Neural cell (in vitro differentiated cells): ENCODE results near the gene CLSTN3.

Source experiments
- EP300 ChIP-seq: fragments of 450-650 bp; conservative IDR thresholded peaks from 2 replicates; pipeline ENCODE4 v1.6.1; 2014; ENCODE audit warnings: antibody characterized with exemption, mild to moderate bottlenecking, moderate library complexity; ENCODE audit not compliant: poor library complexity, severe bottlenecking
- MXI1 ChIP-seq: fragments of 450-650 bp; conservative IDR thresholded peaks from 2 replicates; pipeline ENCODE4 v1.6.1; 2014; ENCODE audit warnings: antibody characterized with exemption, mild to moderate bottlenecking; ENCODE audit not compliant: poor library complexity, severe bottlenecking
- POLR2AphosphoS5 ChIP-seq: IDR thresholded peaks from 2 replicates; pipeline ENCODE4 v1.6.1; 2012
- RAD21 ChIP-seq: fragments of 450-650 bp; conservative IDR thresholded peaks from 2 replicates; pipeline ENCODE4 v1.6.1; 2014; ENCODE audit warnings: antibody characterized with exemption, mild to moderate bottlenecking, moderate library complexity
- TAF1 ChIP-seq: IDR thresholded peaks from 2 replicates; pipeline ENCODE4 v1.6.1; 2012; ENCODE audit warnings: low read depth
- TF ChIP-seq, protein P1 (sequence below): fragments of 450-650 bp; IDR thresholded peaks from 2 replicates; pipeline ENCODE4 v1.5.1; 2014; ENCODE audit warnings: antibody characterized with exemption, mild to moderate bottlenecking, moderate library complexity; ENCODE audit not compliant: poor library complexity, severe bottlenecking
- TF ChIP-seq, protein P2 (sequence below): IDR thresholded peaks from 2 replicates; pipeline ENCODE4 v1.6.1; 2012; ENCODE audit warnings: borderline replicate concordance

DNA sequence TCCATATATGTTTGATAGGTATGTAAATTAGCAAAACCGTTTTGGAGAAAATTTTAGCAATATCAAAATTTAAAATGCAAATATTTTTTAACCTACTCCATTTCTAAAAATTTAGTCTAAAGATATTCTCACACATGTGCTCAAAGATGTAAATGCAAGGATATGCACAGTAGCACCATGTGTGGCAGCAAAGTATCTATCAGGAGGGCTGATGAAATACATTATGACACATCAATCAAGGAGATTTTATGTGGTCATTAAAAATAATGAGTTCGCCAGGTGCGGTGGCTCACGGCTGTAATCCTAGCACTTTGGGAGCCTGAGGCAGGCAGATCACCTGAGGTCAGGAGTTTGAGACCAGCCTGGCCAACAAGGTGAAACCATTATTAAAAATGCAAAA is 29.9 kb upstream of the CLSTN3 start:
- TF ChIP-seq, protein P1, sequence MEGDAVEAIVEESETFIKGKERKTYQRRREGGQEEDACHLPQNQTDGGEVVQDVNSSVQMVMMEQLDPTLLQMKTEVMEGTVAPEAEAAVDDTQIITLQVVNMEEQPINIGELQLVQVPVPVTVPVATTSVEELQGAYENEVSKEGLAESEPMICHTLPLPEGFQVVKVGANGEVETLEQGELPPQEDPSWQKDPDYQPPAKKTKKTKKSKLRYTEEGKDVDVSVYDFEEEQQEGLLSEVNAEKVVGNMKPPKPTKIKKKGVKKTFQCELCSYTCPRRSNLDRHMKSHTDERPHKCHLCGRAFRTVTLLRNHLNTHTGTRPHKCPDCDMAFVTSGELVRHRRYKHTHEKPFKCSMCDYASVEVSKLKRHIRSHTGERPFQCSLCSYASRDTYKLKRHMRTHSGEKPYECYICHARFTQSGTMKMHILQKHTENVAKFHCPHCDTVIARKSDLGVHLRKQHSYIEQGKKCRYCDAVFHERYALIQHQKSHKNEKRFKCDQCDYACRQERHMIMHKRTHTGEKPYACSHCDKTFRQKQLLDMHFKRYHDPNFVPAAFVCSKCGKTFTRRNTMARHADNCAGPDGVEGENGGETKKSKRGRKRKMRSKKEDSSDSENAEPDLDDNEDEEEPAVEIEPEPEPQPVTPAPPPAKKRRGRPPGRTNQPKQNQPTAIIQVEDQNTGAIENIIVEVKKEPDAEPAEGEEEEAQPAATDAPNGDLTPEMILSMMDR, result no peak
- no peak for TF ChIP-seq EP300
- no peak for TF ChIP-seq TAF1
- no peak for TF ChIP-seq RAD21
- TF ChIP-seq, protein P2, sequence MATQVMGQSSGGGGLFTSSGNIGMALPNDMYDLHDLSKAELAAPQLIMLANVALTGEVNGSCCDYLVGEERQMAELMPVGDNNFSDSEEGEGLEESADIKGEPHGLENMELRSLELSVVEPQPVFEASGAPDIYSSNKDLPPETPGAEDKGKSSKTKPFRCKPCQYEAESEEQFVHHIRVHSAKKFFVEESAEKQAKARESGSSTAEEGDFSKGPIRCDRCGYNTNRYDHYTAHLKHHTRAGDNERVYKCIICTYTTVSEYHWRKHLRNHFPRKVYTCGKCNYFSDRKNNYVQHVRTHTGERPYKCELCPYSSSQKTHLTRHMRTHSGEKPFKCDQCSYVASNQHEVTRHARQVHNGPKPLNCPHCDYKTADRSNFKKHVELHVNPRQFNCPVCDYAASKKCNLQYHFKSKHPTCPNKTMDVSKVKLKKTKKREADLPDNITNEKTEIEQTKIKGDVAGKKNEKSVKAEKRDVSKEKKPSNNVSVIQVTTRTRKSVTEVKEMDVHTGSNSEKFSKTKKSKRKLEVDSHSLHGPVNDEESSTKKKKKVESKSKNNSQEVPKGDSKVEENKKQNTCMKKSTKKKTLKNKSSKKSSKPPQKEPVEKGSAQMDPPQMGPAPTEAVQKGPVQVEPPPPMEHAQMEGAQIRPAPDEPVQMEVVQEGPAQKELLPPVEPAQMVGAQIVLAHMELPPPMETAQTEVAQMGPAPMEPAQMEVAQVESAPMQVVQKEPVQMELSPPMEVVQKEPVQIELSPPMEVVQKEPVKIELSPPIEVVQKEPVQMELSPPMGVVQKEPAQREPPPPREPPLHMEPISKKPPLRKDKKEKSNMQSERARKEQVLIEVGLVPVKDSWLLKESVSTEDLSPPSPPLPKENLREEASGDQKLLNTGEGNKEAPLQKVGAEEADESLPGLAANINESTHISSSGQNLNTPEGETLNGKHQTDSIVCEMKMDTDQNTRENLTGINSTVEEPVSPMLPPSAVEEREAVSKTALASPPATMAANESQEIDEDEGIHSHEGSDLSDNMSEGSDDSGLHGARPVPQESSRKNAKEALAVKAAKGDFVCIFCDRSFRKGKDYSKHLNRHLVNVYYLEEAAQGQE, result no peak
- TF ChIP-seq POLR2AphosphoS5, result no peak
- no peak for TF ChIP-seq MXI1
